Body of pancreas (tissue), 4 donors: Measurements from ENCODE around the gene UGT3A1.

Source experiments
- CTCF ChIP-seq, 7 experiments: fragments of 450-650 bp in 4 of 7; fragments of 200-600 bp in 3 of 7; sonication (generic) in 3 of 7; IDR thresholded peaks; one replicate each; pipeline ENCODE4 v1.5.1; 2016 to 2019; ENCODE audit warnings: antibody characterized with exemption in 7 of 7
- POLR2A ChIP-seq, 3 donors: fragments of 450-650 bp; IDR thresholded peaks; one replicate each; pipeline ENCODE4 v1.6.1; 2016; ENCODE audit warnings: antibody characterized with exemption in 3 of 3, mild to moderate bottlenecking in 2 of 3

DNA sequence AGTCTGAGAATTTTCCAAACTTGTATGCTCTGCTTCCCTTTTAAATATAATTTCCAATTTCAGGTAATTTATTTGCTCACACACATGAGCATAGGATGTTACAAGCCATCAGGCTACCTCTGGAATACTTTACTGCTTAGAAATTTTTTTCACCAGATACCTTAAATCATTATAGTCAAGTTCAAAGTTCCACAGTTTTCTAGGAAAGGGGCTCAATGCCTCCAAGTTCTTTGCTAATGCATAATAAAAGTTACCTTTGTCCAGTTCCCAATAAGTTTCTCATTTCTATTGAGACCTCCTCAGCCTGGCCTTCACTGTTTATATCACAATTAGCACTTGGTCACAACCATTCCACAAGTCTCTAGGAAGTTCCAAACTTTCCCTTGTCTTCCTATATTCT lies 16.2 kb upstream of the UGT3A1 start:
- TF ChIP-seq POLR2A (IDR thresholded peaks at IDR 0.05) (no peak), CTCF (IDR thresholded peaks at IDR 0.05) (no peak)
